ENCODE data around the gene TNFRSF25.
A peak's percentile ranks its signal among the peaks of the same experiment; 100 is the strongest.

GRCh38 chr1:6440198-6441126 lies 25.5 kb downstream of the TNFRSF25 start:
- TF ChIP-seq CTCF (IDR thresholded peaks at IDR 0.05) (peak; percentile 3 to 48 (median 28)), POLR2A (IDR thresholded peaks at IDR 0.05) (no peak)

All from heart left ventricle (tissue), 13 donors.